Lower leg skin (tissue), 3 donors: ENCODE results near the gene ZMYM5.

Source experiments
- CTCF ChIP-seq, 3 donors: fragments of 450-650 bp; IDR thresholded peaks; one replicate each; pipeline ENCODE4 v1.5.1; 2016; ENCODE audit warnings: antibody characterized with exemption in 3 of 3, mild to moderate bottlenecking in 3 of 3, moderate library complexity in 2 of 3
- POLR2A ChIP-seq, 2 donors: fragments of 450-650 bp; IDR thresholded peaks; one replicate each; pipeline ENCODE4 v1.6.1; 2016 to 2017; ENCODE audit warnings: antibody characterized with exemption in 2 of 2, mild to moderate bottlenecking in 1 of 2, moderate library complexity in 1 of 2

GRCh38 chr13:19888799-19889198 lies 25.4 kb upstream of the ZMYM5 start:
- TF ChIP-seq CTCF (IDR thresholded peaks at IDR 0.05) (no peak), POLR2A (IDR thresholded peaks at IDR 0.05) (no peak)
